GM19438 (cell line): ENCODE data around the gene RASAL2.
"Not testable (repeated sequence)": the region's sequence is repeated elsewhere in the genome, so short reads cannot be mapped to it uniquely, and the experiment has no call there.

Experiments
- ATAC-seq: cut with Tn5 transposase; IDR thresholded peaks from one replicate; pipeline ENCODE4 v1.9.1; 2021; ENCODE audit warnings: low read depth; ENCODE audit not compliant: unreplicated experiment

Gene RASAL2

GRCh38 chr1:178273707-178274410 is 180.0 kb downstream of the RASAL2 start:
- ATAC-seq: no peak

- ATAC-seq: no peak
These were observed 181.1 kb downstream of the RASAL2 start for GRCh38 chr1:178275049-178275448.

- ATAC-seq: no peak
These were observed 181.6 kb downstream of the RASAL2 start for GRCh38 chr1:178275553-178275952.

- no peak for ATAC-seq
These were observed 184.1 kb downstream of the RASAL2 start for GRCh38 chr1:178277793-178278530.

- no peak for ATAC-seq
These were observed 185.2 kb downstream of the RASAL2 start for GRCh38 chr1:178278916-178279686.

GRCh38 chr1:178282949-178283367 is 189.1 kb downstream of the RASAL2 start:
- no peak for ATAC-seq

- ATAC-seq: no peak
These were observed 189.5 kb downstream of the RASAL2 start for GRCh38 chr1:178283409-178283808.

GRCh38 chr1:178284058-178284457 is 190.2 kb downstream of the RASAL2 start:
- ATAC-seq: no peak

GRCh38 chr1:178291166-178291565 is 197.3 kb downstream of the RASAL2 start:
- ATAC-seq: no peak

GRCh38 chr1:178294654-178295053 is 200.8 kb downstream of the RASAL2 start:
- ATAC-seq: no peak

- no peak for ATAC-seq
These were observed 206.4 kb downstream of the RASAL2 start for GRCh38 chr1:178300352-178300699.

GRCh38 chr1:178301141-178301540 is 207.2 kb downstream of the RASAL2 start:
- no peak for ATAC-seq

GRCh38 chr1:178307264-178307663 is 213.4 kb downstream of the RASAL2 start:
- no peak for ATAC-seq

GRCh38 chr1:178308438-178308837 is 214.5 kb downstream of the RASAL2 start:
- no peak for ATAC-seq

GRCh38 chr1:178310685-178311105 is 216.8 kb downstream of the RASAL2 start:
- ATAC-seq: peak; percentile 94

GRCh38 chr1:178311164-178311563 is 217.3 kb downstream of the RASAL2 start:
- no peak for ATAC-seq

- ATAC-seq: not testable (repeated sequence)
These were observed 226.5 kb downstream of the RASAL2 start for GRCh38 chr1:178320280-178320982.

GRCh38 chr1:178323067-178323466 is 229.2 kb downstream of the RASAL2 start:
- ATAC-seq: no peak

GRCh38 chr1:178324003-178324402 is 230.1 kb downstream of the RASAL2 start:
- no peak for ATAC-seq

- no peak for ATAC-seq
These were observed 234.8 kb downstream of the RASAL2 start for GRCh38 chr1:178328728-178329127.

GRCh38 chr1:178330153-178330552 is 236.2 kb downstream of the RASAL2 start:
- ATAC-seq: no peak
